Naive thymus-derived CD4-positive, alpha-beta T cell (primary cell): Measurements from ENCODE around the gene MYBPC1. TPM values are rescaled to one million over a fixed set of nuclear protein-coding genes. Genes with fewer than 3 reads are reported as not detected.

ENCODE experiments used
- ATAC-seq: fragments of 150-1000 bp; cut with Tn5 transposase; 2 replicates; pipeline ENCODE4 v1.10.0; 2021; ENCODE audit warnings: mild to moderate bottlenecking, moderate library complexity
- CTCF ChIA-PET: fragments of 350-600 bp; sonication (Branson Sonifier 250); formaldehyde crosslinking; loops from one replicate; lab custom pipeline; 2021; ENCODE audit warnings: antibody characterized with exemption; lab: Charles Lee
- POLR2A ChIA-PET: fragments of 350-600 bp; sonication (Branson Sonifier 250); formaldehyde crosslinking; loops from one replicate; lab custom pipeline; 2021; ENCODE audit warnings: antibody characterized with exemption, inconsistent platforms; lab: Charles Lee
- DNase-seq, 9 donors: peaks; one replicate each; pipeline versions ENCODE4 v3.0.0 to v3.0.0-alpha.2; 2020 to 2022; ENCODE audit warnings: mixed read lengths in 1 of 9
- H3K27ac ChIP-seq: one replicate; pipeline ENCODE4 v1.7.0; 2013; ENCODE audit warnings: mild to moderate bottlenecking, low read depth, low read length, moderate library complexity
- H3K27me3 ChIP-seq, 2 donors: one replicate each; pipeline ENCODE4 v1.7.0; 2013; ENCODE audit warnings: low read length in 2 of 2, mild to moderate bottlenecking in 2 of 2, moderate library complexity in 2 of 2; ENCODE audit not compliant: control insufficient read depth in 2 of 2, insufficient read depth in 2 of 2
- H3K36me3 ChIP-seq, 3 experiments: 1 replicate in 2 of 3; 2 replicates in 1 of 3; pipeline ENCODE4 v1.7.0; 2013; ENCODE audit warnings: low read length in 3 of 3, mild to moderate bottlenecking in 3 of 3, moderate library complexity in 1 of 3; ENCODE audit not compliant: insufficient read depth in 3 of 3, control insufficient read depth in 2 of 3
- H3K4me1 ChIP-seq, 2 donors: one replicate each; pipeline ENCODE4 v1.7.0; 2013; ENCODE audit warnings: low read length in 2 of 2, mild to moderate bottlenecking in 2 of 2, moderate library complexity in 1 of 2; ENCODE audit not compliant: control insufficient read depth in 2 of 2, insufficient read depth in 2 of 2
- H3K4me3 ChIP-seq: 2 replicates; pipeline ENCODE4 v1.7.0; 2013; ENCODE audit warnings: mild to moderate bottlenecking, low read length
- H3K9me3 ChIP-seq, 3 experiments: 1 replicate in 2 of 3; 2 replicates in 1 of 3; pipeline ENCODE4 v1.7.0; 2013; ENCODE audit warnings: low read length in 3 of 3; ENCODE audit not compliant: control insufficient read depth in 2 of 3
- H3K27ac Mint-ChIP-seq, 9 donors: one replicate each; pipeline ENCODE4 v1.8.0; 2020 to 2022; ENCODE audit warnings: mixed read lengths in 9 of 9, mild to moderate bottlenecking in 8 of 9, moderate library complexity in 5 of 9, inconsistent platforms in 2 of 9
- H3K27me3 Mint-ChIP-seq, 5 donors: one replicate each; pipeline ENCODE4 v1.8.0; 2021 to 2022; ENCODE audit warnings: mixed read lengths in 5 of 5, mild to moderate bottlenecking in 1 of 5
- H3K36me3 Mint-ChIP-seq, 5 donors: one replicate each; pipeline ENCODE4 v1.8.0; 2020 to 2022; ENCODE audit warnings: mixed read lengths in 5 of 5, mild to moderate bottlenecking in 3 of 5, inconsistent platforms in 1 of 5
- H3K4me1 Mint-ChIP-seq, 7 donors: one replicate each; pipeline ENCODE4 v1.8.0; 2020 to 2022; ENCODE audit warnings: mixed read lengths in 7 of 7, mild to moderate bottlenecking in 3 of 7, inconsistent platforms in 1 of 7
- H3K4me3 Mint-ChIP-seq, 10 donors: one replicate each; pipeline ENCODE4 v1.8.0; 2020 to 2022; ENCODE audit warnings: mild to moderate bottlenecking in 10 of 10, mixed read lengths in 10 of 10, moderate library complexity in 6 of 10, inconsistent platforms in 2 of 10
- H3K9me3 Mint-ChIP-seq, 11 donors: one replicate each; pipeline ENCODE4 v1.8.0; 2020 to 2022; ENCODE audit warnings: mixed read lengths in 11 of 11, mild to moderate bottlenecking in 4 of 11, inconsistent platforms in 1 of 11, moderate library complexity in 1 of 11
- intact Hi-C, 2 donors: fragments of 100-400 bp; cut with micrococcal nuclease; formaldehyde crosslinking; loops; one replicate each; pipeline ENCODE4 v1.15.1; 2023
- polyA plus RNA-seq, 2 donors: library from polyadenylated mRNA; unstranded; fragments of 300-500 nt; fragmentation: Illumina TruSeq; gene quantifications; one replicate each; pipeline ENCODE4 v1.2.3, GENCODE V29; 2021
- total RNA-seq, 6 experiments: library from RNA in 5 of 6; stranded (reverse) in 5 of 6; gene quantifications; 1 replicate in 5 of 6; 2 replicates in 1 of 6; pipeline ENCODE4 v1.2.3 and lab custom pipeline; 2021 to 2026

The MYBPC1 gene
- total and polyA plus RNA-seq, 7 experiments from 2014 or later, result not detected

- Mint-ChIP-seq H3K4me3 (no peak overlapping the region), H3K9me3 (peaks cover 0 to 3% (median 0%) of the 10 kb centered on the region in 11 donors), H3K36me3 (no peaks in the 10 kb centered on the region), H3K27me3 (peaks cover 5 to 48% (median 25%) of the 10 kb centered on the region in 5 donors), H3K27ac (no peak overlapping the region), H3K4me1 (no peaks in the 10 kb centered on the region)
- POLR2A ChIA-PET, result no interaction called here
- Histone ChIP-seq H3K9me3 (no peaks in the 10 kb centered on the region), H3K4me1 (no peaks in the 10 kb centered on the region), H3K36me3 (no peaks in the 10 kb centered on the region), H3K27ac (no peak overlapping the region), H3K4me3 (no peak overlapping the region), H3K27me3 (no peaks in the 10 kb centered on the region)
- ATAC-seq (no peak), DNase-seq (no peak)
- CTCF ChIA-PET, result interaction anchor here (0.5 kb wide), 1 partner anchor 23 kb away, joined by 3 read pairs; no protein-coding TSS in a partner anchor
- intact Hi-C loops, result no loop called here
These were observed 13.6 kb upstream of the MYBPC1 start for GRCh38 chr12:101581190-101581589.

- Mint-ChIP-seq H3K4me3 (no peak overlapping the region), H3K9me3 (peaks cover 0 to 3% (median 0%) of the 10 kb centered on the region in 11 donors), H3K27ac (no peak overlapping the region), H3K36me3 (no peaks in the 10 kb centered on the region), H3K4me1 (no peaks in the 10 kb centered on the region), H3K27me3 (peaks cover 11 to 43% (median 24%) of the 10 kb centered on the region in 5 donors)
- intact Hi-C loops, result no loop called here
- no peak for ATAC-seq
- no peaks in the 10 kb centered on the region for H3K27me3 ChIP-seq
- H3K27ac ChIP-seq, result no peak overlapping the region
- ChIA-PET POLR2A (no interaction called here), CTCF (interaction anchor here (0.6 kb wide), 1 partner anchor 161 kb away, joined by 6 read pairs; no protein-coding TSS in a partner anchor)
- no peaks in the 10 kb centered on the region for H3K4me1 ChIP-seq
- no peak for DNase-seq
- H3K9me3 ChIP-seq, result no peaks in the 10 kb centered on the region
- H3K36me3 ChIP-seq, result no peaks in the 10 kb centered on the region
- no peak overlapping the region for H3K4me3 ChIP-seq
These were observed 11.8 kb upstream of the MYBPC1 start for GRCh38 chr12:101582937-101583336.

- Mint-ChIP-seq H3K27me3 (peaks cover 6 to 24% (median 12%) of the 10 kb centered on the region in 5 donors), H3K4me3 (no peak overlapping the region), H3K27ac (no peak overlapping the region), H3K36me3 (no peaks in the 10 kb centered on the region), H3K9me3 (peaks cover 0 to 2% (median 0%) of the 10 kb centered on the region in 11 donors), H3K4me1 (no peaks in the 10 kb centered on the region)
- POLR2A ChIA-PET, result no interaction called here
- no peak for DNase-seq
- Histone ChIP-seq H3K27me3 (no peaks in the 10 kb centered on the region), H3K36me3 (no peaks in the 10 kb centered on the region), H3K4me3 (no peak overlapping the region), H3K4me1 (no peaks in the 10 kb centered on the region), H3K9me3 (no peaks in the 10 kb centered on the region), H3K27ac (no peak overlapping the region)
- CTCF ChIA-PET, result no interaction called here
- ATAC-seq, result no peak
- intact Hi-C loops, result no loop called here
These were observed 4.4 kb upstream of the MYBPC1 start for GRCh38 chr12:101590383-101590782.

- H3K27me3 Mint-ChIP-seq, result peaks cover 6 to 24% (median 12%) of the 10 kb centered on the region in 5 donors
- no peaks in the 10 kb centered on the region for H3K9me3 Mint-ChIP-seq
- ChIA-PET CTCF (no interaction called here), POLR2A (no interaction called here)
- intact Hi-C loops, result no loop called here
- DNase-seq (no peak), ATAC-seq (no peak)
- Histone ChIP-seq H3K36me3 (no peaks in the 10 kb centered on the region), H3K9me3 (no peaks in the 10 kb centered on the region), H3K4me3 (no peak overlapping the region), H3K27ac (no peak overlapping the region), H3K27me3 (no peaks in the 10 kb centered on the region), H3K4me1 (no peaks in the 10 kb centered on the region)
- no peaks in the 10 kb centered on the region for H3K4me1 Mint-ChIP-seq
- H3K4me3 Mint-ChIP-seq, result no peak overlapping the region
- no peaks in the 10 kb centered on the region for H3K36me3 Mint-ChIP-seq
- no peak overlapping the region for H3K27ac Mint-ChIP-seq
These were observed 3.0 kb upstream of the MYBPC1 start for GRCh38 chr12:101591781-101592180.

GRCh38 chr12:101592448-101592847 is 2.3 kb upstream of the MYBPC1 start:
- no peaks in the 10 kb centered on the region for H3K36me3 ChIP-seq
- CTCF ChIA-PET, result no interaction called here

GRCh38 chr12:101592921-101593320 is 1.9 kb upstream of the MYBPC1 start:
- Histone ChIP-seq H3K4me1 (no peaks in the 10 kb centered on the region), H3K4me3 (no peak overlapping the region), H3K27me3 (no peaks in the 10 kb centered on the region), H3K36me3 (no peaks in the 10 kb centered on the region), H3K9me3 (no peaks in the 10 kb centered on the region), H3K27ac (no peak overlapping the region)
- no peaks in the 10 kb centered on the region for H3K36me3 Mint-ChIP-seq
- ATAC-seq (no peak), DNase-seq (no peak)
- intact Hi-C loops, result no loop called here
- ChIA-PET POLR2A (no interaction called here), CTCF (no interaction called here)
- H3K27ac Mint-ChIP-seq, result no peak overlapping the region
- peaks cover 2 to 18% (median 6%) of the 10 kb centered on the region in 5 donors for H3K27me3 Mint-ChIP-seq
- no peaks in the 10 kb centered on the region for H3K9me3 Mint-ChIP-seq
- no peaks in the 10 kb centered on the region for H3K4me1 Mint-ChIP-seq
- no peak overlapping the region for H3K4me3 Mint-ChIP-seq

More at GRCh38 chr12:101592448-101592847, 2.3 kb upstream of the MYBPC1 start:
- no peaks in the 10 kb centered on the region for H3K9me3 ChIP-seq
- H3K27me3 Mint-ChIP-seq, result peaks cover 6 to 23% (median 11%) of the 10 kb centered on the region in 5 donors
- intact Hi-C loops, result no loop called here
- no peaks in the 10 kb centered on the region for H3K36me3 Mint-ChIP-seq
- H3K9me3 Mint-ChIP-seq, result no peaks in the 10 kb centered on the region
- no peak for DNase-seq
- no peak overlapping the region for H3K27ac ChIP-seq
- H3K4me1 ChIP-seq, result no peaks in the 10 kb centered on the region
- no peak for ATAC-seq
- H3K27ac Mint-ChIP-seq, result no peak overlapping the region
- H3K4me3 ChIP-seq, result no peak overlapping the region
- H3K4me1 Mint-ChIP-seq, result no peaks in the 10 kb centered on the region
- no peak overlapping the region for H3K4me3 Mint-ChIP-seq
- H3K27me3 ChIP-seq, result no peaks in the 10 kb centered on the region
- POLR2A ChIA-PET, result no interaction called here

- no peak for DNase-seq
- H3K27ac ChIP-seq, result no peak overlapping the region
- Mint-ChIP-seq H3K4me1 (no peaks in the 10 kb centered on the region), H3K27me3 (peaks cover 0 to 11% (median 5%) of the 10 kb centered on the region in 5 donors), H3K36me3 (no peaks in the 10 kb centered on the region), H3K9me3 (no peaks in the 10 kb centered on the region), H3K27ac (no peak overlapping the region), H3K4me3 (no peak overlapping the region)
- intact Hi-C loops, result no loop called here
- no peak overlapping the region for H3K4me3 ChIP-seq
- ChIA-PET POLR2A (no interaction called here), CTCF (no interaction called here)
- no peaks in the 10 kb centered on the region for H3K4me1 ChIP-seq
- no peaks in the 10 kb centered on the region for H3K9me3 ChIP-seq
- ATAC-seq, result no peak
- no peaks in the 10 kb centered on the region for H3K27me3 ChIP-seq
- H3K36me3 ChIP-seq, result no peaks in the 10 kb centered on the region
These were observed 1.4 kb downstream of the MYBPC1 start for GRCh38 chr12:101596172-101596571.
